ENCODE data around the gene SPA17.

Gene SPA17

GRCh38 chr11:124717786-124718651, 44.3 kb downstream of the SPA17 start:
- H3K4me3 ChIP-seq (ENCODE audit: low read length), result peak overlapping the region; percentile 43
- DNase-seq (ENCODE audit: low read depth), result no peak
- TF ChIP-seq, protein P1, sequence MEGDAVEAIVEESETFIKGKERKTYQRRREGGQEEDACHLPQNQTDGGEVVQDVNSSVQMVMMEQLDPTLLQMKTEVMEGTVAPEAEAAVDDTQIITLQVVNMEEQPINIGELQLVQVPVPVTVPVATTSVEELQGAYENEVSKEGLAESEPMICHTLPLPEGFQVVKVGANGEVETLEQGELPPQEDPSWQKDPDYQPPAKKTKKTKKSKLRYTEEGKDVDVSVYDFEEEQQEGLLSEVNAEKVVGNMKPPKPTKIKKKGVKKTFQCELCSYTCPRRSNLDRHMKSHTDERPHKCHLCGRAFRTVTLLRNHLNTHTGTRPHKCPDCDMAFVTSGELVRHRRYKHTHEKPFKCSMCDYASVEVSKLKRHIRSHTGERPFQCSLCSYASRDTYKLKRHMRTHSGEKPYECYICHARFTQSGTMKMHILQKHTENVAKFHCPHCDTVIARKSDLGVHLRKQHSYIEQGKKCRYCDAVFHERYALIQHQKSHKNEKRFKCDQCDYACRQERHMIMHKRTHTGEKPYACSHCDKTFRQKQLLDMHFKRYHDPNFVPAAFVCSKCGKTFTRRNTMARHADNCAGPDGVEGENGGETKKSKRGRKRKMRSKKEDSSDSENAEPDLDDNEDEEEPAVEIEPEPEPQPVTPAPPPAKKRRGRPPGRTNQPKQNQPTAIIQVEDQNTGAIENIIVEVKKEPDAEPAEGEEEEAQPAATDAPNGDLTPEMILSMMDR (conservative IDR thresholded peaks at IDR 0.05; ENCODE audit: low read depth, low read length), result no peak

DNA sequence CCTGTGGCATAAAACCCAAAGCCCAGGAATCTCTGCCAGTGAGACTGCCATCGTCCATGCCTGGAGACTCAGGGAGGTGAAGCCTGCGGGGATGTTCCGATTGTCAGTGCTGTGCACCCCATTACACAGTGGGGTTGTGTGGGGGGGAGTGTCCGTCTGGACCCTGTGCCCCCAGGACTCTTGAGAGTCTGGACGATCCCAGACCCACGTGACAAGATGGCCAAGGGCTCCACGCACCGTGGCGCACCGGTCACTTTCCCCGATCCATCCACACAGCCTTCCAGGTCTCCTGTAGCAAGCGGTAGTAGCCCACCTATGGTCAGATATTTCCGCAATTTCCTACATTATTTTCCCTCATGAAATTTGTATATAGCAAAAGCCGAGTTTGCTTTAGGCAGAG, 45.1 kb downstream of the SPA17 start:
- no peak overlapping the region for H3K4me3 ChIP-seq (ENCODE audit: low read length)
- no peak for DNase-seq (ENCODE audit: low read depth)
- TF ChIP-seq, protein P1 (conservative IDR thresholded peaks at IDR 0.05; ENCODE audit: low read depth, low read length), result no peak

- TF ChIP-seq, protein P1 (conservative IDR thresholded peaks at IDR 0.05; ENCODE audit: low read depth, low read length), result no peak
- no peak for DNase-seq (ENCODE audit: low read depth)
- H3K4me3 ChIP-seq (ENCODE audit: low read length), result no peak overlapping the region
Measured at GRCh38 chr11:124719534-124719933, 45.8 kb downstream of the SPA17 start.

DNA sequence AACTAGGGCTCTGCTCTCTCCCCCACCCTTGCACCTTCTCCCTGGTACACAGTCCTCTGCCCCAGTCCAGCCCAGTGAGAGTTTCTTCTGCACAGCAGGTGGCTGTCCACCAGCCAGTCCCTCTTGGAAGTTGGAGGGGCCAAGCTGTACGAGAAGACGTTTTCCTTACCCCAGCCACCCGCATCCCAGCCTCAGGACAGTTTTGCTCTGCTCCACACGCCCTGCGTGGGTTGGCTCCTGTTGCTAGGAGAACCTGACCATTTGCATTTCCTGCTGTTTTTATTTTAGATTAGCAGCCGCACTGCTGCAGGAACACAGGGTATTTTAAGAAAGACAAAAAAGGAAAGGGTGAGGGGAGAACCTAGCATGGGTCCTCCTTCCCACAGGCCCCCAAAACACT, 48.5 kb downstream of the SPA17 start:
- no peak for DNase-seq (ENCODE audit: low read depth)
- TF ChIP-seq, protein P1 (conservative IDR thresholded peaks at IDR 0.05; ENCODE audit: low read depth, low read length), result no peak
- no peak overlapping the region for H3K4me3 ChIP-seq (ENCODE audit: low read length)

- TF ChIP-seq, protein P1 (conservative IDR thresholded peaks at IDR 0.05; ENCODE audit: low read depth, low read length), result no peak
- no peak for DNase-seq (ENCODE audit: low read depth)
- H3K4me3 ChIP-seq (ENCODE audit: low read length), result no peak overlapping the region
Measured at GRCh38 chr11:124724979-124725718, 51.4 kb downstream of the SPA17 start.

DNA sequence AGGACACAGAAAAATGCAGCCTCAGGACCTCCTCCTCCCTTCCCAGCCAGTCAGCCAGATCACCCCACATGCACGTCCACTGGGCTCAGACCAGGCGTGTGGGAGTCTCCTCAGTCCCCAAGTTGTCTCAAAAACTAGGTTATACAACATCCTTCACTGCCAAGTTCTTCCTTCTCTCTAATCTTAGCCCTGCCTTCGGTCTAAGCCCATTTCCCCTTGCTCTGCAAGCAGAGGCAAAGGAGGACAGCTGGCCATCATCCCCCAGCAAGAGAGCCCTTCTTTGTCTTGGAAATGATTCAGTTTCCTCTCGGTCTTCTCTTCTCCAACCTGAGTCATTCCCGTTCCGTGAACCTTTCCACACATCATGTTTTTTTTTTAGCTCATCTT, 52.0 kb downstream of the SPA17 start:
- no peak for DNase-seq (ENCODE audit: low read depth)
- H3K4me3 ChIP-seq (ENCODE audit: low read length), result no peak overlapping the region
- TF ChIP-seq, protein P1 (conservative IDR thresholded peaks at IDR 0.05; ENCODE audit: low read depth, low read length), result no peak

All from retinal pigment epithelial cell (primary cell).